Measurements from ENCODE around the gene GRIP1. TPM values are rescaled to one million over a fixed set of nuclear protein-coding genes. Genes with fewer than 3 reads are reported as not detected.
A peak's percentile ranks its signal among the peaks of the same experiment; 100 is the strongest.

Gene GRIP1
- total RNA-seq, 1 experiment from 2014 or later: 22.5 TPM

DNA sequence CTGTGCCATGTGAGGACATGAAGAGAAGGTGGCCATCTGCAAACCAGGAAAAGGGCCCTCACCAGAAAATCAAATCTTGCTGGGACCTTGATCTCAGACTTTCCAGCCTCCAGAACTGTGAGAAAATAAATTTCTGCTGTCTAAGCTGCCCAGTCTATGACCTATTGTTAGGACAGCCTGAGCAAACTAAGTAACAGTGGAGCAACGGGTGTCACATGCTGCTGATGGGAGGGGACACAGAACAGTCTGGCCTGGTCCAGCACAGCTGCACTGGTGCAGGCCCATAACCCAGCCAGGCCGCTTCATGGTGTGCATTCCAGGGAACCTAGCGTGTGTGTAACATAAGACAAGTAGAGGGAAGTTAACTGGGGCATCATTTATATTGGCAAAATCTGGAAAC, 42.1 kb downstream of the GRIP1 start:
- no peaks in the 10 kb centered on the region for H3K36me3 Mint-ChIP-seq
- TF ChIP-seq, protein P1, sequence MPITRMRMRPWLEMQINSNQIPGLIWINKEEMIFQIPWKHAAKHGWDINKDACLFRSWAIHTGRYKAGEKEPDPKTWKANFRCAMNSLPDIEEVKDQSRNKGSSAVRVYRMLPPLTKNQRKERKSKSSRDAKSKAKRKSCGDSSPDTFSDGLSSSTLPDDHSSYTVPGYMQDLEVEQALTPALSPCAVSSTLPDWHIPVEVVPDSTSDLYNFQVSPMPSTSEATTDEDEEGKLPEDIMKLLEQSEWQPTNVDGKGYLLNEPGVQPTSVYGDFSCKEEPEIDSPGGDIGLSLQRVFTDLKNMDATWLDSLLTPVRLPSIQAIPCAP (CRISPR knock-in tag; IDR thresholded peaks at IDR 0.05): no peak
- no peak for TF ChIP-seq ZNF396 (CRISPR knock-in tag; IDR thresholded peaks at IDR 0.05; ENCODE audit: borderline replicate concordance)
- no peak for TF ChIP-seq ZNF263 (CRISPR knock-in tag; IDR thresholded peaks at IDR 0.05; ENCODE audit: low read depth)
- TF ChIP-seq, protein P2, sequence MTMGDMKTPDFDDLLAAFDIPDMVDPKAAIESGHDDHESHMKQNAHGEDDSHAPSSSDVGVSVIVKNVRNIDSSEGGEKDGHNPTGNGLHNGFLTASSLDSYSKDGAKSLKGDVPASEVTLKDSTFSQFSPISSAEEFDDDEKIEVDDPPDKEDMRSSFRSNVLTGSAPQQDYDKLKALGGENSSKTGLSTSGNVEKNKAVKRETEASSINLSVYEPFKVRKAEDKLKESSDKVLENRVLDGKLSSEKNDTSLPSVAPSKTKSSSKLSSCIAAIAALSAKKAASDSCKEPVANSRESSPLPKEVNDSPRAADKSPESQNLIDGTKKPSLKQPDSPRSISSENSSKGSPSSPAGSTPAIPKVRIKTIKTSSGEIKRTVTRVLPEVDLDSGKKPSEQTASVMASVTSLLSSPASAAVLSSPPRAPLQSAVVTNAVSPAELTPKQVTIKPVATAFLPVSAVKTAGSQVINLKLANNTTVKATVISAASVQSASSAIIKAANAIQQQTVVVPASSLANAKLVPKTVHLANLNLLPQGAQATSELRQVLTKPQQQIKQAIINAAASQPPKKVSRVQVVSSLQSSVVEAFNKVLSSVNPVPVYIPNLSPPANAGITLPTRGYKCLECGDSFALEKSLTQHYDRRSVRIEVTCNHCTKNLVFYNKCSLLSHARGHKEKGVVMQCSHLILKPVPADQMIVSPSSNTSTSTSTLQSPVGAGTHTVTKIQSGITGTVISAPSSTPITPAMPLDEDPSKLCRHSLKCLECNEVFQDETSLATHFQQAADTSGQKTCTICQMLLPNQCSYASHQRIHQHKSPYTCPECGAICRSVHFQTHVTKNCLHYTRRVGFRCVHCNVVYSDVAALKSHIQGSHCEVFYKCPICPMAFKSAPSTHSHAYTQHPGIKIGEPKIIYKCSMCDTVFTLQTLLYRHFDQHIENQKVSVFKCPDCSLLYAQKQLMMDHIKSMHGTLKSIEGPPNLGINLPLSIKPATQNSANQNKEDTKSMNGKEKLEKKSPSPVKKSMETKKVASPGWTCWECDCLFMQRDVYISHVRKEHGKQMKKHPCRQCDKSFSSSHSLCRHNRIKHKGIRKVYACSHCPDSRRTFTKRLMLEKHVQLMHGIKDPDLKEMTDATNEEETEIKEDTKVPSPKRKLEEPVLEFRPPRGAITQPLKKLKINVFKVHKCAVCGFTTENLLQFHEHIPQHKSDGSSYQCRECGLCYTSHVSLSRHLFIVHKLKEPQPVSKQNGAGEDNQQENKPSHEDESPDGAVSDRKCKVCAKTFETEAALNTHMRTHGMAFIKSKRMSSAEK (CRISPR knock-in tag; IDR thresholded peaks at IDR 0.05; ENCODE audit: borderline replicate concordance): no peak
- TF ChIP-seq TCF7 (CRISPR knock-in tag; IDR thresholded peaks at IDR 0.05; ENCODE audit: low read depth): no peak
- no peak for TF ChIP-seq ESRRA (CRISPR knock-in tag; IDR thresholded peaks at IDR 0.05; ENCODE audit: borderline replicate concordance)
- TF ChIP-seq, protein P3, sequence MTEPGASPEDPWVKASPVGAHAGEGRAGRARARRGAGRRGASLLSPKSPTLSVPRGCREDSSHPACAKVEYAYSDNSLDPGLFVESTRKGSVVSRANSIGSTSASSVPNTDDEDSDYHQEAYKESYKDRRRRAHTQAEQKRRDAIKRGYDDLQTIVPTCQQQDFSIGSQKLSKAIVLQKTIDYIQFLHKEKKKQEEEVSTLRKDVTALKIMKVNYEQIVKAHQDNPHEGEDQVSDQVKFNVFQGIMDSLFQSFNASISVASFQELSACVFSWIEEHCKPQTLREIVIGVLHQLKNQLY (CRISPR knock-in tag; IDR thresholded peaks at IDR 0.05): no peak
- TF ChIP-seq NR3C1 (CRISPR knock-in tag; conservative IDR thresholded peaks at IDR 0.05; ENCODE audit: low read depth): no peak
- TF ChIP-seq NFYB (CRISPR knock-in tag; conservative IDR thresholded peaks at IDR 0.05; ENCODE audit: low read depth): no peak
- TF ChIP-seq, protein P4, sequence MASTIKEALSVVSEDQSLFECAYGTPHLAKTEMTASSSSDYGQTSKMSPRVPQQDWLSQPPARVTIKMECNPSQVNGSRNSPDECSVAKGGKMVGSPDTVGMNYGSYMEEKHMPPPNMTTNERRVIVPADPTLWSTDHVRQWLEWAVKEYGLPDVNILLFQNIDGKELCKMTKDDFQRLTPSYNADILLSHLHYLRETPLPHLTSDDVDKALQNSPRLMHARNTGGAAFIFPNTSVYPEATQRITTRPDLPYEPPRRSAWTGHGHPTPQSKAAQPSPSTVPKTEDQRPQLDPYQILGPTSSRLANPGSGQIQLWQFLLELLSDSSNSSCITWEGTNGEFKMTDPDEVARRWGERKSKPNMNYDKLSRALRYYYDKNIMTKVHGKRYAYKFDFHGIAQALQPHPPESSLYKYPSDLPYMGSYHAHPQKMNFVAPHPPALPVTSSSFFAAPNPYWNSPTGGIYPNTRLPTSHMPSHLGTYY (CRISPR knock-in tag; IDR thresholded peaks at IDR 0.05): no peak
- TF ChIP-seq, protein P5, sequence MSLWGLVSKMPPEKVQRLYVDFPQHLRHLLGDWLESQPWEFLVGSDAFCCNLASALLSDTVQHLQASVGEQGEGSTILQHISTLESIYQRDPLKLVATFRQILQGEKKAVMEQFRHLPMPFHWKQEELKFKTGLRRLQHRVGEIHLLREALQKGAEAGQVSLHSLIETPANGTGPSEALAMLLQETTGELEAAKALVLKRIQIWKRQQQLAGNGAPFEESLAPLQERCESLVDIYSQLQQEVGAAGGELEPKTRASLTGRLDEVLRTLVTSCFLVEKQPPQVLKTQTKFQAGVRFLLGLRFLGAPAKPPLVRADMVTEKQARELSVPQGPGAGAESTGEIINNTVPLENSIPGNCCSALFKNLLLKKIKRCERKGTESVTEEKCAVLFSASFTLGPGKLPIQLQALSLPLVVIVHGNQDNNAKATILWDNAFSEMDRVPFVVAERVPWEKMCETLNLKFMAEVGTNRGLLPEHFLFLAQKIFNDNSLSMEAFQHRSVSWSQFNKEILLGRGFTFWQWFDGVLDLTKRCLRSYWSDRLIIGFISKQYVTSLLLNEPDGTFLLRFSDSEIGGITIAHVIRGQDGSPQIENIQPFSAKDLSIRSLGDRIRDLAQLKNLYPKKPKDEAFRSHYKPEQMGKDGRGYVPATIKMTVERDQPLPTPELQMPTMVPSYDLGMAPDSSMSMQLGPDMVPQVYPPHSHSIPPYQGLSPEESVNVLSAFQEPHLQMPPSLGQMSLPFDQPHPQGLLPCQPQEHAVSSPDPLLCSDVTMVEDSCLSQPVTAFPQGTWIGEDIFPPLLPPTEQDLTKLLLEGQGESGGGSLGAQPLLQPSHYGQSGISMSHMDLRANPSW (CRISPR knock-in tag; conservative IDR thresholded peaks at IDR 0.05; ENCODE audit: low read depth): no peak
- no peak for TF ChIP-seq MXD4 (CRISPR knock-in tag; IDR thresholded peaks at IDR 0.05; ENCODE audit: borderline replicate concordance)
- TF ChIP-seq, protein P6, sequence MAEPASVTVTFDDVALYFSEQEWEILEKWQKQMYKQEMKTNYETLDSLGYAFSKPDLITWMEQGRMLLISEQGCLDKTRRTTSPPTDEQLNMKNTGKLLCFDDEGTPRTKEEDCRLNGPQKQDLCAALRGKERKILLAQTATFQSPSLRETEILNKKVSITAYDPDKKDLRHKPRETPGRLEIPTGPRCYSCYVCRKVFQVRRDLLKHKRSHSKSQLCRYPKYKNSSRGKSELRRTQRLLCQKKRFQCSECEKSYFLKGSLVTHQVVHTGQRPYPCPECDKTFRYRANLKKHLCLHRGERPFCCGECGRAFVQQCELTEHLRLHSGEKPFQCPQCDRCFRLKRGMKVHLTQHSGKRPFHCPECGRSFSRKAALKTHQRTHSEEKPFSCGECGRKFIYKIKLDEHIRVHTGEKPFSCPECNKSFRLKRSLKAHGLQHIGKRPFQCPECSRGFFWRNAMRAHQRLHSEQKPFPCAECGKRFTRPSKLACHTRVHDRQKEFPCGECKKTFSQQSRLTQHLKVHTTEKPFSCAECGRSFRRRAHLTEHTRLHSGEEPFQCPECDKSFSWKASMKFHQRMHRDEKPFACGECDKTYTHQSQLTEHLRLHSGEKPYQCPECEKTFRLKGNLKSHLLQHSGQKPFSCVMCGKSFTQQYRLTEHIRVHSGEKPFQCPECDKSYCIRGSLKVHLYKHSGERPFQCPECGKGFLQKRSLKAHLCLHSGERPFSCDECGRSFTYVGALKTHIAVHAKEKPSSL (CRISPR knock-in tag; conservative IDR thresholded peaks at IDR 0.05): no peak
- no peak for TF ChIP-seq ZNF232 (CRISPR knock-in tag; IDR thresholded peaks at IDR 0.05)
- no peak for TF ChIP-seq RORB (CRISPR knock-in tag; IDR thresholded peaks at IDR 0.05)
- TF ChIP-seq ZNF317 (CRISPR knock-in tag; IDR thresholded peaks at IDR 0.05; ENCODE audit: borderline replicate concordance, low read depth): no peak
- no peak for TF ChIP-seq CREM (CRISPR knock-in tag; IDR thresholded peaks at IDR 0.05)
- TF ChIP-seq ZNF671 (CRISPR knock-in tag; IDR thresholded peaks at IDR 0.05): no peak
- TF ChIP-seq TEAD4 (CRISPR knock-in tag; IDR thresholded peaks at IDR 0.05): no peak
- TF ChIP-seq, protein P7, sequence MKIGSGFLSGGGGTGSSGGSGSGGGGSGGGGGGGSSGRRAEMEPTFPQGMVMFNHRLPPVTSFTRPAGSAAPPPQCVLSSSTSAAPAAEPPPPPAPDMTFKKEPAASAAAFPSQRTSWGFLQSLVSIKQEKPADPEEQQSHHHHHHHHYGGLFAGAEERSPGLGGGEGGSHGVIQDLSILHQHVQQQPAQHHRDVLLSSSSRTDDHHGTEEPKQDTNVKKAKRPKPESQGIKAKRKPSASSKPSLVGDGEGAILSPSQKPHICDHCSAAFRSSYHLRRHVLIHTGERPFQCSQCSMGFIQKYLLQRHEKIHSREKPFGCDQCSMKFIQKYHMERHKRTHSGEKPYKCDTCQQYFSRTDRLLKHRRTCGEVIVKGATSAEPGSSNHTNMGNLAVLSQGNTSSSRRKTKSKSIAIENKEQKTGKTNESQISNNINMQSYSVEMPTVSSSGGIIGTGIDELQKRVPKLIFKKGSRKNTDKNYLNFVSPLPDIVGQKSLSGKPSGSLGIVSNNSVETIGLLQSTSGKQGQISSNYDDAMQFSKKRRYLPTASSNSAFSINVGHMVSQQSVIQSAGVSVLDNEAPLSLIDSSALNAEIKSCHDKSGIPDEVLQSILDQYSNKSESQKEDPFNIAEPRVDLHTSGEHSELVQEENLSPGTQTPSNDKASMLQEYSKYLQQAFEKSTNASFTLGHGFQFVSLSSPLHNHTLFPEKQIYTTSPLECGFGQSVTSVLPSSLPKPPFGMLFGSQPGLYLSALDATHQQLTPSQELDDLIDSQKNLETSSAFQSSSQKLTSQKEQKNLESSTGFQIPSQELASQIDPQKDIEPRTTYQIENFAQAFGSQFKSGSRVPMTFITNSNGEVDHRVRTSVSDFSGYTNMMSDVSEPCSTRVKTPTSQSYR (CRISPR knock-in tag; IDR thresholded peaks at IDR 0.05): no peak
- no peaks in the 10 kb centered on the region for H3K9me3 Mint-ChIP-seq
- ATAC-seq (peak; percentile 53), DNase-seq (ENCODE audit: low spot score) (no peak)
- POLR2A ChIA-PET: no interaction called here
- H3K27me3 Mint-ChIP-seq (ENCODE audit: low read depth): no peaks in the 10 kb centered on the region
- H3K4me1 Mint-ChIP-seq: peaks cover 4% of the 10 kb centered on the region; the same call in 1 of the 2 replicates
- no peak overlapping the region for H3K27ac Mint-ChIP-seq
- H3K4me3 Mint-ChIP-seq: no peak overlapping the region
- CTCF ChIA-PET: no interaction called here

Measured in WTC11 (cell line).